Activated naive CD8-positive, alpha-beta T cell treated with anti-CD3 and anti-CD28 coated beads, Interleukin-2, amount 10 ng/mL, durations not matched to agents 7 days and 5 days (primary cell): Measurements from ENCODE around the gene PRKCA. TPM values are rescaled to one million over a fixed set of nuclear protein-coding genes. Genes with fewer than 3 reads are reported as not detected.

Experiments
- ATAC-seq: fragments of 150-1000 bp; cut with Tn5 transposase; one replicate; pipeline ENCODE4 v1.10.0; 2021; ENCODE audit warnings: low read depth, moderate library complexity
- POLR2A ChIA-PET: fragments of 350-600 bp; sonication (Branson Sonifier 250); formaldehyde crosslinking; loops from one replicate; lab custom pipeline; 2021; ENCODE audit warnings: antibody characterized with exemption; lab: Charles Lee
- DNase-seq: peaks from one replicate; pipeline ENCODE4 v3.0.0; 2021
- H3K27ac Mint-ChIP-seq: one replicate; pipeline ENCODE4 v1.8.0; 2022; ENCODE audit warnings: mild to moderate bottlenecking, mixed read lengths
- H3K27me3 Mint-ChIP-seq: one replicate; pipeline ENCODE4 v1.8.0; 2022; ENCODE audit warnings: mild to moderate bottlenecking, moderate library complexity, mixed read lengths
- H3K36me3 Mint-ChIP-seq: one replicate; pipeline ENCODE4 v1.8.0; 2021; ENCODE audit warnings: mild to moderate bottlenecking, mixed read lengths
- H3K4me1 Mint-ChIP-seq: one replicate; pipeline ENCODE4 v1.8.0; 2021; ENCODE audit warnings: mixed read lengths
- H3K4me3 Mint-ChIP-seq: one replicate; pipeline ENCODE4 v1.8.0; 2022; ENCODE audit warnings: mild to moderate bottlenecking, moderate library complexity, mixed read lengths
- H3K9me3 Mint-ChIP-seq: one replicate; pipeline ENCODE4 v1.8.0; 2021; ENCODE audit warnings: mixed read lengths
- total RNA-seq, 2 experiments: library from RNA; stranded (reverse); gene quantifications; one replicate each; pipeline ENCODE4 v1.2.3, GENCODE V29; 2021

The PRKCA gene
- total RNA-seq, 2 experiments from 2014 or later: 66.1 to 66.5 TPM

DNA sequence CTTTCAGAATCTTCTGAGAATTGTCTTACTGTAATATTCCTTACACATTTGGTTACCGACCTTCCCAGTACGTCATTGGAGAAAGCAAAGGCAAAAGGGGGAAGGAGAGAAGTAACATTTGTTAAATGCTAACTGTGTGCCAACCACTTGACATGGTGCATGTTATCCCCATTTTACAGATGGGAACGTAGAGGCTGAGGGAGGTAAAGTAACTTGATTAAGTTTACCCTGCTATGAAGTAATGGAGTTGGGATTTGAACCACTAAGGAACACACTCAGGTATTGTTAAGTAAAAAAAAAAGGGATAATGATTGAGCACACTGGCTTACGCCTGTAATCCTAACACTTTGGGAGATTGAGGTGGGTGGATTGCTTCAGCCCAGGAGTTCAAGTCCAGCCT is 156.4 kb downstream of the PRKCA start:
- peaks cover 51% of the 10 kb centered on the region for H3K36me3 Mint-ChIP-seq
- ATAC-seq (no peak), DNase-seq (no peak)
- no peak overlapping the region for H3K4me3 Mint-ChIP-seq
- peaks cover 21% of the 10 kb centered on the region for H3K9me3 Mint-ChIP-seq
- peaks cover 3% of the 10 kb centered on the region for H3K4me1 Mint-ChIP-seq
- POLR2A ChIA-PET: no interaction called here
- no peak overlapping the region for H3K27ac Mint-ChIP-seq
- no peaks in the 10 kb centered on the region for H3K27me3 Mint-ChIP-seq

DNA sequence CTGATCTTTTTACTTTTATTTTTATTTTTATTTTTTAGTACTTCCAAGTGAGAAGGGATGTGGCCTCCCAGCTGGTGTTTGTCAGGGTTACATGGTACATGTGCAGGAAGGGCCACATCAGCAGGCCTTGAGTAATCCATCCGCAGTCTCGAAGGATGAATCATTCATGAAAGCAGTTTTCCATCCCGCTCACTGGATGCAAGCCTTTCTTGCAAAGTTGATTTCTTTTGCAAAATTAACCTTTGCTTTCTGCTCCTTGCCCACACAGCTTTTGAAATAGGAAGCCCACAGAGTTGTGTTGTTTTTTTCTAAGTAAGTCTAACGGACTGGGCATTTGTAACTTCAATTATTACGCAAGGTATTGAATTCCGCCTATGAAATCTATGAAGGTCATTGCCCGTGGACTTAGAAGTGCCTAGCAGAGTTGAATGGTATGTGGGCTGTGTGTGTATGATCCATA is 157.4 kb downstream of the PRKCA start:
- H3K4me1 Mint-ChIP-seq: peaks cover 6% of the 10 kb centered on the region
- no peak for ATAC-seq
- no peaks in the 10 kb centered on the region for H3K27me3 Mint-ChIP-seq
- DNase-seq: no peak
- POLR2A ChIA-PET: no interaction called here
- H3K27ac Mint-ChIP-seq: no peak overlapping the region
- H3K36me3 Mint-ChIP-seq: peaks cover 46% of the 10 kb centered on the region
- peaks cover 17% of the 10 kb centered on the region for H3K9me3 Mint-ChIP-seq
- no peak overlapping the region for H3K4me3 Mint-ChIP-seq

DNA sequence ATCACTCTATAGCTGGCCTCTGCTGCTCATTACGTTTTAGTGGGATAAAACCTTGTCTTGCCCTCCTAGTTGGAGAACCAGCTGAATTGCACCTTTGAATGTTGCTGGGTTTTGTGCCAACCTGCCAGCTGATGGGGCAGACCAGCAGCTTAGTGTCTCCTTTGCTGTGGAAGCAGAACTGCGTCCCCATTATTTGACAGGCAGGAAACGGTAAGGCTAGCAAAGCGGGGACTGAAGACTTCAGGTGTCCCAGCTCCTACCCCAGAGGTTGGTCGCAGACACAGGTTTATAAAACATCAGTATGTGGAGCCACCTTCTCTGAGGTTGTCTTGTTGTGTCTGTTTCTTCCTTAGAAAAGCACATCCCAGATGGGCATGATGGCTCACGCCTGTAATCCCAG is 158.1 kb downstream of the PRKCA start:
- Mint-ChIP-seq H3K27ac (no peak overlapping the region), H3K4me3 (no peak overlapping the region), H3K9me3 (peaks cover 16% of the 10 kb centered on the region), H3K4me1 (peaks cover 6% of the 10 kb centered on the region), H3K36me3 (peaks cover 41% of the 10 kb centered on the region), H3K27me3 (no peaks in the 10 kb centered on the region)
- ATAC-seq (no peak), DNase-seq (no peak)
- POLR2A ChIA-PET: no interaction called here

DNA sequence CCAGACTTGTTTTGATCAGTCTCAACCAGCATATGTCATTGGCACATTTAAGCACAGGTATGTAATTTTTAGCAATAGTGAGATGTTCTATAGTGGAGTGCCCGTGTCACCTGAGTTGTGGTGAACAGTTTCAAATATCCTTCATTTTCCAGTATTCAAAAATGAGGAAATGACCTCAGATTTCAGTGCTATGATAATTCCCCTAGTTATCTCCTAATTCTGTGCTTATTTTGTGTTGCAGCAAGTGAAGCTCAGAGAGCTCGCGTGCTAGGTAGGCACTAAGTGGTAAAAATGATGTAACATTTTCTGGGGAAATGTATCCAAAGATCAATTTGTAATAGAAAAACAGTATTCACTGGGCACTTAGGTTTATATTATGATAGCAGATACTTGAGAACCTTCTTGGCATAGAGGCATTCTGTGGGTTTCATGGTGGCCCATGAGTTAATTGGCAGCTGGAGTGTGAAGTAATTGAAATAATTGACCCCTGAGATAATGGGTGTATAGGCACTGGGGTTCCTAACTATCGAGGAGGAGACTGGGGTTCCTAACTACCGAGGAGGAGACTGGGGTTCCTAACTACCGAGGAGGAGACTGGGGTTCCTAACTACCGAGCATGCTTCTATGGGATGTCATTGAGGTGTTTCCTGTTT is 159.1 kb downstream of the PRKCA start:
- Mint-ChIP-seq H3K27ac (peak overlapping the region; percentile 25), H3K4me1 (peaks cover 9% of the 10 kb centered on the region), H3K36me3 (peaks cover 32% of the 10 kb centered on the region), H3K9me3 (peaks cover 12% of the 10 kb centered on the region), H3K27me3 (no peaks in the 10 kb centered on the region), H3K4me3 (no peak overlapping the region)
- ATAC-seq: no peak
- no peak for DNase-seq
- POLR2A ChIA-PET: no interaction called here

DNA sequence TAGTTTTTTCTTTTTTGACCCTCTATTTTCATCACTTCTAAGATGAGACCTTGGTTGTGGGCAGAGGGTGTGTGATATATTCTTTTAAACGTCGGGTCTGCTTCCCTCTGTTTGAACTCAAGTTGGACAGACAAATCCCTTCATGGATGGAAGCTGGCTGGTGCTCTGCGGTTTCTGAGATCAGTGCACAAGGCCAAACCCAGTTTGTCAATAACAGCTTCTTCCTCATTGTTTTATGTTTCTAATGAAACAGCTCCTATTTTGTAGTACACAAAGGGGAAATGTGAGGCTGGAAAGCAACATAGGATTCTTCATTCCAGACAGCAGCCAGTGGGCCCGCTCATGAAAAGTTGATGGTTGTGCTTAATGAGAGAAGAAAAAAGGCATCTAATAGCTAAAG is 159.6 kb downstream of the PRKCA start:
- peaks cover 8% of the 10 kb centered on the region for H3K9me3 Mint-ChIP-seq
- H3K4me3 Mint-ChIP-seq: no peak overlapping the region
- DNase-seq (no peak), ATAC-seq (no peak)
- no peak overlapping the region for H3K27ac Mint-ChIP-seq
- H3K4me1 Mint-ChIP-seq: peaks cover 12% of the 10 kb centered on the region
- POLR2A ChIA-PET: no interaction called here
- H3K27me3 Mint-ChIP-seq: no peaks in the 10 kb centered on the region
- peaks cover 29% of the 10 kb centered on the region for H3K36me3 Mint-ChIP-seq

DNA sequence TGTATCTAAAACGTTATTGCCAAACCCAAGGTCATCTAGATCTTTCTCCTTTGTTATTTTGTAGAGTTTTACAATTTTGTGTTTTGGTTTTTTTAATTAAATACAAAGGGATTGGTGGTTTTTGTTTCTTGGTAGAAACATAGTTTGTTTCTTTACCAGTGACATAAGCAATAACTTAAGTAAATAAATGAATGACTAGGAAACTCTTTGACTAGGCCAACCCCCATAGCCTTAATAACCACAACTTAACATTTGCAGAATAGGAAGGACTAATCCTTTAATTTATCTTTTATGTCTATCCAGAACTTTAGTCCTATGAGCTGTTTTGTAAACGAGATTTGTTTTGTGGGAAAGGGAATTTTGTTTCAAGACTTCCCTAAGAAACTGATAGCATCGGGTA is 162.5 kb downstream of the PRKCA start:
- no peak overlapping the region for H3K27ac Mint-ChIP-seq
- H3K9me3 Mint-ChIP-seq: no peaks in the 10 kb centered on the region
- no peak for DNase-seq
- peaks cover 10% of the 10 kb centered on the region for H3K36me3 Mint-ChIP-seq
- no peak for ATAC-seq
- POLR2A ChIA-PET: no interaction called here
- H3K4me3 Mint-ChIP-seq: no peak overlapping the region
- peaks cover 28% of the 10 kb centered on the region for H3K4me1 Mint-ChIP-seq
- H3K27me3 Mint-ChIP-seq: no peaks in the 10 kb centered on the region

DNA sequence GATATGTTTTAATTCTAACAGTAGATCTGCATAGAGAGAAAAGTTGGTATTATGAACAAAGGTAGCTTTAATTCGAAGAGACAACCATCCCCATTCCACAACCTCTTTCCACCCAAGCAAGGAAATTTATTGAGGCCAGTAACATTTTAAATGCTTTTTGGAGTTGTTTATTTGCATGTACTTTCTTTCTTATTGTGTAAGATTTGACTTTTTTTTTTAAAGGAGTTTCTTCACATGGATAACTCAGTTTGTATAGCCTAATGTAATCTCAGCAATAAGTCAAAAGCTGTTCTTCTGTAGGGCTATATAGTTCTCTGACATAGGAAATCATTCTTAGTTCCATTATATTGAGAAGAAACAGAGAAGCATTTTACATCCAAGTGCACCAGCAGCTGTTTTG is 163.3 kb downstream of the PRKCA start:
- Mint-ChIP-seq H3K4me1 (peaks cover 28% of the 10 kb centered on the region), H3K9me3 (no peaks in the 10 kb centered on the region), H3K36me3 (peaks cover 10% of the 10 kb centered on the region), H3K4me3 (no peak overlapping the region), H3K27ac (no peak overlapping the region), H3K27me3 (no peaks in the 10 kb centered on the region)
- ATAC-seq: no peak
- POLR2A ChIA-PET: no interaction called here
- no peak for DNase-seq

DNA sequence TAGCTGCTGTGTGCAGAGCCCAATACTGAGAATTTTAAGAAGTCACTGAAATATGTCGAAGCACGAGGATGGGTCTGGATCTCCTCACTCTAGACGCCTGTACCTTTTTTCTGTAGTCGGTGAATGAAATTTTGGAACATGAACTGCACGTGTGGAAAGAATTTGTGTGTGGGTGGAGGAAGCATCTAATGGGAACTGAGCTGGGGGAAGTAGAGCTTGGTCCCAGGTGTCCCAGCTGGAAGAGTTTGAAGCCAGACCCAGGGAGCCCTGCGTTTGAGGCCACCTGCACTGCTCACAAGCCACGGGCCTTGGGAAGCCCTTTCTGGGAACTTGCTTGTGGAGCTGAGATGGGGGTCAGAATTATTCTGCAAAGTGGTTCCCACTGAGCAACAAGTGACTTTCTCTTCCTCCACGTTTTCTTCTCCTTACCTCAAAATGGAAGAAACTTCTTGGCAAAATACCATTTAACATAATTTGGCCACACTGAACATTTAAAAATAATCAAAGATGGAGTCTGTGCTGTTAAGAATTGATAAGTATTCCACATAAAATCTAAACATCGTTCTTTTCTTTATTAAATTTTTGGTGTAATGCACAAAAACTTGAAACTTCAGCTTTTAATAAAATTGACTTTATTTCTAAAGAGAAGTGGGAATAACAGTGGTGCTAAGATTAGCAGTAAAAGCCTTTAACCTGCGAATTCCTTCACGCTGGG is 163.8 kb downstream of the PRKCA start:
- Mint-ChIP-seq H3K27me3 (no peaks in the 10 kb centered on the region), H3K27ac (no peak overlapping the region), H3K4me1 (peaks cover 27% of the 10 kb centered on the region), H3K4me3 (no peak overlapping the region), H3K36me3 (peaks cover 10% of the 10 kb centered on the region), H3K9me3 (no peaks in the 10 kb centered on the region)
- POLR2A ChIA-PET: no interaction called here
- DNase-seq (no peak), ATAC-seq (no peak)

DNA sequence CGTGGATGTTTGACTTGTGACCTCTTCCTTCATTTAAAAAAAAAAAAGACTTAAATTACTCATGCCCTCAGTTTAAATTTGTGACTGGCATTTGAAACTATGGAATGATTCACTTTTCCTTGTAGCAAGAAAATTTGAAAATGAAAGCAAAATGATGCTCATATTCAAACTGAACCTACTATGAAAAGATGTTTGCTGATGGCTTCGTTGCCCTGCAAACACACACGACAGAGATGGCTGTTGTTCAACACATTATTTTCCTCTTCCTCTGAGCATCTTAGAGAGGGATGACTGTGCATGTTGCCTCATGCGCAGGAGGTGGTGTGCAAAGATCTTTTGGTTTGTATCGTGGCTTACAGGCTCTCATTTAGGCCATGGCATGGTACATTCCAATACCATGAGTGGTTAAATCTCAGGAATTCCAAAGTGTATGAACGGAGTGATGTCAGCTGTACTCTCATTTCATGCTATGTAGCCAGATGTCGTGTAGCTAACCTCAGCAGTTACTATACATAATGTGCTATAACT is 164.5 kb downstream of the PRKCA start:
- POLR2A ChIA-PET: interaction anchor here (1.0 kb wide), 1 partner anchor 64 kb away, joined by 3 read pairs; no protein-coding TSS in a partner anchor

DNA sequence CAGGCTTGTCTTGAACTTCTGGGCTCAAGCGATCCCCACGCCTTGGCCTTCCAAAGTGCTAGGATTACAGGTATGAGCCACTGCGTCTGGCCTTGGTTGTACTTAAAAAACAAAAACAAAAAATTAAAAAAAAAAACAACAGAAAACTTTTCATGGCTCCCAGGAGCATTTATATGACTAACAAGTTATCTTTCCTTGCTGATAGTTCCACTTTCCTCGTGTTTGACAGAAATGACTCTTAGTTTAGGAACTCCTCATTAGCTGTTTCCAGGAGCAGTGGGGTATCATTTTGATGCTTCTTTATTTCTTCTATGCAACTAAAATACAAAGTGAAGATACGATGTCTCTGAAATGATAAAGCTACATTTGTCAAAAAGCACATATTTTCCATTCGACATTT is 165.4 kb downstream of the PRKCA start:
- Mint-ChIP-seq H3K27me3 (no peaks in the 10 kb centered on the region), H3K4me3 (no peak overlapping the region), H3K9me3 (no peaks in the 10 kb centered on the region), H3K4me1 (peaks cover 25% of the 10 kb centered on the region), H3K36me3 (peaks cover 15% of the 10 kb centered on the region), H3K27ac (no peak overlapping the region)
- POLR2A ChIA-PET: interaction anchor here (1.0 kb wide), 1 partner anchor 65 kb away, joined by 3 read pairs; no protein-coding TSS in a partner anchor
- ATAC-seq (no peak), DNase-seq (no peak)

More for the DNA sequence above, 164.5 kb downstream of the PRKCA start:
- DNase-seq: no peak
- H3K36me3 Mint-ChIP-seq: peaks cover 10% of the 10 kb centered on the region
- H3K9me3 Mint-ChIP-seq: no peaks in the 10 kb centered on the region
- peak overlapping the region; percentile 51 for H3K4me3 Mint-ChIP-seq
- peak overlapping the region; percentile 67 for H3K27ac Mint-ChIP-seq
- H3K27me3 Mint-ChIP-seq: no peaks in the 10 kb centered on the region
- peak; percentile 58 for ATAC-seq
- peaks cover 25% of the 10 kb centered on the region for H3K4me1 Mint-ChIP-seq

DNA sequence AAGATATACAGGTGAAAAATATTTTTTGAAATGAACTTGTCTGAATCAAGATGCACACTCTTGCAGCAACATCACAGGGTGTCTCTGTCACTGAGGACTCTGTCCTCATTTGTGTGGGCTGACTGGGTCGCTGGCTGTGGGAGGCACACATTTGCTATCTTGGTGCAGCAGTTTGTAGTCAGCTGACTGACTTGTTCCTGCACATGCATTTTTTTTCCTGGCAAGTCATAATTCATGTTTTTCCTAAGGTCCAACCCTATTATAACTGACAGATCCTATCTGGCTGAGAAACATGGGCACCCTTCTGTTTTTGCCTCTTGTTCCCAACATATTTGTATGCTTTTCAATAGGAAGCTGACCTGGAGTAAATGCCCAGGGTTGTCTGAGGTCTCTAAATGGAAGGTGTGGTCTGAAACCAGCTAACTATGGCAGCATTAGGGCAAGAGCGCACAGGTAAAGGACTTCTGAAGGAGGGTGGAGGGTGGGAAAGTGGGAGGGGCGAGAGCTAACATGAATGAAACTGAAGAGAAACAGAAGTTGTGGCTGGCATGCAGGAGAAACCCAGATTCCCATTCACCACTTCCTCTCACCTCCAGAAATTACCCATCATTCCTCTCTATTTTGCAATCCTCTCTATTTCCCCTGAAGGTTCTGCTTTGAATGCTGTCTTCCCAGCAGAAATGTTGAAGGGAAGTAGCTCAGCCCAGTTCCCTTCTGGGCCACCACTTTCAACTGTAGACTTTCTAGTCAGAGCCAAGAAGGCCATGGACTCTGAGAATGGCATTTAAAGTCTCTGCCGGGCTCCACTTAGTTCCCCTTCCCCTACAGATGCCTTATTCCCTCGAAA is 166.1 kb downstream of the PRKCA start:
- Mint-ChIP-seq H3K9me3 (no peaks in the 10 kb centered on the region), H3K4me3 (peak overlapping the region; percentile 29), H3K27ac (no peak overlapping the region), H3K36me3 (peaks cover 18% of the 10 kb centered on the region), H3K4me1 (peaks cover 28% of the 10 kb centered on the region), H3K27me3 (no peaks in the 10 kb centered on the region)
- POLR2A ChIA-PET: no interaction called here
- ATAC-seq (no peak), DNase-seq (no peak)

DNA sequence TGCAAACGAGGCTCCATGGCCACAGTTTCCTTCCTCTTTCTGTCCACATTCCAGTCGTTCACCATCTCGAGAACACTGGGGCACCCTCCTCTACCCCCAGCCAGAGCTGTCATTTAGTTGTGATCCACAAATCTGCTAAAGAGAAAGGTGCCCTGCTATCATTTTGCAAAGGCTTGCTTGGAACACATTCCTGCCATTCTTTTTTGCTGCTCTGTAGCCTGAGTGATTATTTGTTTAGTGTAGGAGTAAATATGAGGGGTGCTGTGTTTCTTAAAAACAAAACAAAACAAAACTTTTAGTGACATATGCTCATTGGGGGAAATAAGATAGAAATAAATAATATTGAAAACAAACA is 166.7 kb downstream of the PRKCA start:
- ATAC-seq: no peak
- H3K36me3 Mint-ChIP-seq: peaks cover 14% of the 10 kb centered on the region
- no peaks in the 10 kb centered on the region for H3K27me3 Mint-ChIP-seq
- no peak overlapping the region for H3K4me3 Mint-ChIP-seq
- no peak for DNase-seq
- POLR2A ChIA-PET: no interaction called here
- H3K9me3 Mint-ChIP-seq: no peaks in the 10 kb centered on the region
- no peak overlapping the region for H3K27ac Mint-ChIP-seq
- peaks cover 27% of the 10 kb centered on the region for H3K4me1 Mint-ChIP-seq

DNA sequence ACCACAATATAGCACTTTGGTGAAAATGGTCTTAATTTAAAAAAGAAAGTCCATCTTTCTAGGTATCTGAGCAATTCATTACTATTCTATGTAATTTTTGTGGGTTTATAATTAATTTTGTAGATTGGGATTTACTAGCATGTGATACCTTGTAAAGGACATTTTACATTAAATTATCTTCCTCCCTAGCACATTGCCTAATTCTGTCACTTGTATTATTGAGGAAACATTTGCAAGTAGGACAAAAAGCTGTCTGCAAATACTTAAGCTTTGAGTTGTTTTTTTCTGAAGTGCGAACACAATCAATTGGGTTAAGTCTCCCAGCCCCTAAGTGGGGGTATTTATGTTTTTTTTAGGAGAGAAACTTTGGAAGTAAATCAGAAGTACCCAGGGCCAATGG is 167.0 kb downstream of the PRKCA start:
- H3K4me1 Mint-ChIP-seq: peaks cover 26% of the 10 kb centered on the region
- no peak overlapping the region for H3K4me3 Mint-ChIP-seq
- POLR2A ChIA-PET: no interaction called here

More for the DNA sequence above, 167.0 kb downstream of the PRKCA start:
- ATAC-seq (no peak), DNase-seq (no peak)
- Mint-ChIP-seq H3K9me3 (no peaks in the 10 kb centered on the region), H3K27me3 (no peaks in the 10 kb centered on the region), H3K27ac (no peak overlapping the region), H3K36me3 (peaks cover 14% of the 10 kb centered on the region)
